ENCODE results near the gene TSPY8. TPM values are rescaled to one million over a fixed set of nuclear protein-coding genes. Genes with fewer than 3 reads are reported as not detected.
"Not testable (repeated sequence)": the region's sequence is repeated elsewhere in the genome, so short reads cannot be mapped to it uniquely, and the experiment has no call there.

Gene TSPY8
- total and polyA plus RNA-seq, 2 of the 4 experiments (the other 2 are of a cell fraction) = not detected

GRCh38 chrY:9398121-9398520, 40.5 kb downstream of the TSPY8 start, which contains the start of gene TSPY3:
Gene TSPY3 (plus strand): TSS chrY:9398421. CDS start chrY:9398467, 46 bp downstream.
- H2AK5ac ChIP-seq (ENCODE audit: low read depth, low read length); H3K9ac ChIP-seq (ENCODE audit: low read depth, low read length); dilution Hi-C loops (cut with HindIII; ENCODE audit: low sequenced_read_pairs, unreplicated experiment); H3K18ac ChIP-seq (ENCODE audit: low read depth, low read length); H4K91ac ChIP-seq (ENCODE audit: insufficient read depth, low read depth, low read length); H3K9me1 ChIP-seq (ENCODE audit: insufficient read depth, low read length); H4K5ac ChIP-seq (ENCODE audit: low read depth, low read length); H3K4me3 ChIP-seq (ENCODE audit: insufficient read depth, low read depth, low read length); BruUV-seq (replicated peaks); H3K27me3 ChIP-seq (ENCODE audit: control insufficient read depth, insufficient read depth, low read length); H3K4me1 ChIP-seq (ENCODE audit: control insufficient read depth, insufficient read depth, low read length); in situ Hi-C loops (cut with MboI; ENCODE audit: low sequenced_read_pairs); H3K27ac ChIP-seq (ENCODE audit: insufficient read depth, low read length); H2BK120ac ChIP-seq (ENCODE audit: low read depth, low read length); CTCF ChIA-PET; H3K23ac ChIP-seq (ENCODE audit: low read depth, low read length); H4K20me1 ChIP-seq (ENCODE audit: insufficient read depth, low read length); ATAC-seq (ENCODE audit: low read depth); H2BK20ac ChIP-seq (ENCODE audit: low read depth, low read length); H3K79me1 ChIP-seq (ENCODE audit: low read depth in 1 of 2, low read length in 2 of 2); H2BK5ac ChIP-seq (ENCODE audit: low read depth, low read length, poor library complexity, severe bottlenecking); H3K14ac ChIP-seq (replicated peaks; ENCODE audit: low read depth, low read length); intact Hi-C loops (cut with micrococcal nuclease); H3K4me2 ChIP-seq (ENCODE audit: low read depth, low read length); H2AK9ac ChIP-seq (replicated peaks; ENCODE audit: low read depth, low read length, poor library complexity); H4K8ac ChIP-seq (ENCODE audit: low read depth in 2 of 2, low read length in 2 of 2); H3K36me3 ChIP-seq (ENCODE audit: control insufficient read depth, insufficient read depth, low read length); H3K56ac ChIP-seq (ENCODE audit: extremely low read depth, insufficient read depth, low read length); H2BK15ac ChIP-seq (ENCODE audit: low read depth, low read length); H3K4ac ChIP-seq (ENCODE audit: low read depth, low read length); DNase-seq; POLR2A ChIA-PET (ENCODE audit: unreplicated experiment); H2AFZ ChIP-seq (replicated peaks; ENCODE audit: low read length, poor library complexity); H3K9me3 ChIP-seq (ENCODE audit: control insufficient read depth, insufficient read depth, low read length): not testable (repeated sequence)
- WGBS, 2 experiments (ENCODE audit: extremely low coverage in 2 of 2, insufficient read length in 1 of 2) = no CpG with 5 or more reads among the region's 26 CpGs

Small RNAs within 50 kb of the gene (microRNA-seq; reads per million reads assigned to microRNA genes)
- not detected for gene AC006158.1 (ENCODE audit: insufficient read depth, insufficient read length)

Small RNAs within 50 kb of the gene (small RNA-seq; reads per million reads assigned to genes)
- gene AC006158.1 = 0 reads per million in 5 experiments

Other genes with a start within 250 kb of the TSPY8 start
- not detected in 2 replicates for gene TSPY4, start 20.3 kb upstream of the TSPY8 start, total RNA-seq (2012; rRNA removed)
- gene TSPY4, start 20.3 kb upstream of the TSPY8 start, polyA plus RNA-seq (2012; rRNA removed) = not detected in 2 replicates
- gene TSPY3, start 40.6 kb downstream of the TSPY8 start, total RNA-seq (2012; rRNA removed) = not detected in 2 replicates
- gene TSPY3, start 40.6 kb downstream of the TSPY8 start, polyA plus RNA-seq (2012; rRNA removed) = not detected in 2 replicates
- gene TSPY1, start 109.2 kb downstream of the TSPY8 start, total RNA-seq (2012; rRNA removed) = not detected in 2 replicates
- not detected in 2 replicates for gene TSPY1, start 109.2 kb downstream of the TSPY8 start, polyA plus RNA-seq (2012; rRNA removed)
- not detected in 2 replicates for gene TSPY9, start 129.5 kb downstream of the TSPY8 start, total RNA-seq (2012; rRNA removed)
- not detected in 2 replicates for gene TSPY9, start 129.5 kb downstream of the TSPY8 start, polyA plus RNA-seq (2012; rRNA removed)
- not detected in 2 replicates for gene TSPY10, start 170.1 kb downstream of the TSPY8 start, total RNA-seq (2012; rRNA removed)
- gene TSPY10, start 170.1 kb downstream of the TSPY8 start, polyA plus RNA-seq (2012; rRNA removed) = not detected in 2 replicates